Measurements from ENCODE around the gene MOCS1.

The MOCS1 gene

DNA sequence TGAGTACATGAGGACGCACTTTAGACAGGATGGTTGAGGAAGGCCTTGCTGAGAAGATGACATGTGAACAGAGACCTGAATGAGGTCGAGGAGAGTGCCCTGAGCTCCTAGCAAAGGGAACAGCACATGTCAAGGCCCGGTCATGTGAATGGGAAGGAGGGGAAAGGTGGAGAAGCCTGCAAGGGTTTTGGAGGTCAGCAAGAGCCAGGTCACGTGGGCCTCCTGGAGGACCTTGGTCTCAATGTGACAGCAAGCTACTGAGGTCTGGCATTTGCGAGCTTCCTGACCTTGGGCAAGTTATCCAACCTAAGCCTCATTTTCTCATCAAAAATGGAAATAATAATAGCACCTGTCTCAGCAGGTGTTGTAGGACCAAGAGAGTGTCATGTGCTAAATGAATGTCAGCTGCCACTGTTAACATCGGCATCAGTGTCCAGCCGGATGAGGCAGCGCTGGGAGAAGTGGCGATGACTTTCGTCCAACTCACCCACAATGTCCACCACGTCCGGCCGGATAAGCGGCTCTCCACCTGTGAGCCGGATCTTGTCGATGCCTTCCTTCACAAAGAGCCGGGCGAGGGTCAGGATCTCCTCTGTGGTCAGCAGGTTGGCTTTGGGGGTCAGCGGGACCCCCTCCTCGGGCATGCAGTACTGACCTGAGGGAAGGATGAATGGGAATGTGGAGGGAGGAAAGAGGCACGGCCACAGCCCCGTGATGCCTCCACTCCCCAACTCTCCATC is 8.9 kb downstream of the MOCS1 start:
- Histone ChIP-seq H3K4me3 (no peak overlapping the region), H3K27ac (no peak overlapping the region)
- TF ChIP-seq, protein P1, sequence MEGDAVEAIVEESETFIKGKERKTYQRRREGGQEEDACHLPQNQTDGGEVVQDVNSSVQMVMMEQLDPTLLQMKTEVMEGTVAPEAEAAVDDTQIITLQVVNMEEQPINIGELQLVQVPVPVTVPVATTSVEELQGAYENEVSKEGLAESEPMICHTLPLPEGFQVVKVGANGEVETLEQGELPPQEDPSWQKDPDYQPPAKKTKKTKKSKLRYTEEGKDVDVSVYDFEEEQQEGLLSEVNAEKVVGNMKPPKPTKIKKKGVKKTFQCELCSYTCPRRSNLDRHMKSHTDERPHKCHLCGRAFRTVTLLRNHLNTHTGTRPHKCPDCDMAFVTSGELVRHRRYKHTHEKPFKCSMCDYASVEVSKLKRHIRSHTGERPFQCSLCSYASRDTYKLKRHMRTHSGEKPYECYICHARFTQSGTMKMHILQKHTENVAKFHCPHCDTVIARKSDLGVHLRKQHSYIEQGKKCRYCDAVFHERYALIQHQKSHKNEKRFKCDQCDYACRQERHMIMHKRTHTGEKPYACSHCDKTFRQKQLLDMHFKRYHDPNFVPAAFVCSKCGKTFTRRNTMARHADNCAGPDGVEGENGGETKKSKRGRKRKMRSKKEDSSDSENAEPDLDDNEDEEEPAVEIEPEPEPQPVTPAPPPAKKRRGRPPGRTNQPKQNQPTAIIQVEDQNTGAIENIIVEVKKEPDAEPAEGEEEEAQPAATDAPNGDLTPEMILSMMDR (IDR thresholded peaks at IDR 0.05) = no peak
- DNase-seq (ENCODE audit: low spot score) = peak; percentile 69

DNA sequence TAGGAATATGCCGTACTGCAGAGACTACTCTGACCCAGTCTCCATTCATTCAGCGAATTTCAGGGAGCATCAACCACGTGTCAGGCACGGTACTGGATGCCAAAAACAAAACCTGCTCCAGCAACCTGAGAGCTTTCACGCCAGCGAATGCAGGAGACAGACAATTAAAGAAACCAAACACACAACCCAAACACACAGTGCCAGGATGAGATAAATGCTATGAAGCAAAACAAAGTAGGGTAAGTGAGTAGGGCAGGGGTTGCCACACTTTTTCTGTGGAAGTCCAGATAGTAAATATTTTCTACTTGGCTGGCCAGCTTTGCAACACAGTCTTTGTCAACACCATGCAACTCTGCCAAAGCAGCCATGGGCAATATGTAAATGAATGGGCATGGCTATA is 10.0 kb downstream of the MOCS1 start:
- TF ChIP-seq, protein P1 (IDR thresholded peaks at IDR 0.05) = no peak
- Histone ChIP-seq H3K27ac (no peak overlapping the region), H3K4me3 (no peak overlapping the region)
- peak; percentile 26 for DNase-seq (ENCODE audit: low spot score)

DNA sequence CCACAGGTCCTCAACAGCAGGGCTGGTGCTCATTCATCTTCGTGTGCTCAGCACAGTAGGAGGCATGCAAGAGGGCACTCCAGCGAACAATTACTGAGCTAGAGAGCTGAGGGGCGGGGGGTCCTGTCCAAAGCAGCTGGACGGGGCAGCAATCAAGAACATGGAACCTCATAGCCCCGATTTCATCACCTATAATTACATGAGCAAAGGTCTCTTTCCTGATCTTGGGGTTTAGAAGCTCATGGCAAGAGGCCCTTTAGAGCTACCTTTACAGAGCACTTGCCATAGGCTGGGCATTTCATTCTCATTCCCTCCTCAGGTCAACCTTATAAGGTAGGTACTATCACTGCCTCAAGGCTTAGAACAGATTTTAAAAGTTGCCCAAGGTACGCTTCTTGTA is 10.4 kb downstream of the MOCS1 start:
- TF ChIP-seq, protein P1 (IDR thresholded peaks at IDR 0.05) = no peak
- DNase-seq (ENCODE audit: low spot score) = no peak
- Histone ChIP-seq H3K27ac (peak overlapping the region in 1 of 2 donors; percentile 62), H3K4me3 (no peak overlapping the region)

DNA sequence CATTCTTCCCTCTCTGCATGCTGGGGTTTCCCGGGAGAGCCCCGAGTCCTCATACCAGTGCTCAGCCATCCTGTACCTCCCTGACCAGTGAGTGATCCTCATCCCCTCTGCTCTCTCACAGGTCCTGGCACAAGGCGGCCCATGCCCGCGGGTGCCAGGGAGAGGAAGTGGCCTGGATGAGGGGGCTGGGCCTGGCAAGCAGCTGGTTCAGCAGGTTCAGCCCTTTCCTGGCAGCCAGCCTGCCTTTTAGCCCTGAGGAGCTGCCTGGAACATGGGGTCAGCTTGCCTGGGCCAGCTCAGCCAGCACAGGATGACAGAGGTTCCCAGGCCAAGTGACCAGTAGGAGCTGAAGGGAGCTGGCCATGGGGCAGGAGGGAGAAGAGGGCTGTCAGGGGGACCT is 10.9 kb downstream of the MOCS1 start:
- H3K27ac ChIP-seq = peak overlapping the region in 1 of 2 donors; percentile 62
- TF ChIP-seq, protein P1 (IDR thresholded peaks at IDR 0.05) = no peak
- peak; percentile 78 for DNase-seq (ENCODE audit: low spot score)
- H3K4me3 ChIP-seq = no peak overlapping the region

DNA sequence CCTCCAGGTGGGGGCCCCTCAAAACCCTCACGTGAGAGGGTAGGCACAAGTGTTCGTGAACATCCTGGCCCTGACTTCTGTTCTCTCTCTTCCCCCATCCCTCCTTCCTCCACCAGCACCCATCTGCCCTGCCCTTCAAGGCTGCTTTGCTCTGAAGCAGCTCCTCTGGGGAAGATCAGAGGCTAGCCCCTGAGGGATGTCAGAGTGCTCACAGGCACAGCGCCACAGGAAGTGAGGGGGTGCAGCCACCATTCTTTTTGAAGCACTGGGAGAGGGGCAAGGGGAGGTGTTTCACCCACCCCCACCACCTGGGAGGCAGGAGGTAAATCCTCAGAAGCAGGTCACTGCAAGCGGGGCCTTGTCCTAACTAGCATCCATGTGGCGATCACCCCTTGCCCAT is 11.4 kb downstream of the MOCS1 start:
- H3K4me3 ChIP-seq = no peak overlapping the region
- TF ChIP-seq, protein P1 (IDR thresholded peaks at IDR 0.05) = no peak
- peak; percentile 58 for DNase-seq (ENCODE audit: low spot score)
- H3K27ac ChIP-seq = peak overlapping the region in 1 of 2 donors; percentile 62

DNA sequence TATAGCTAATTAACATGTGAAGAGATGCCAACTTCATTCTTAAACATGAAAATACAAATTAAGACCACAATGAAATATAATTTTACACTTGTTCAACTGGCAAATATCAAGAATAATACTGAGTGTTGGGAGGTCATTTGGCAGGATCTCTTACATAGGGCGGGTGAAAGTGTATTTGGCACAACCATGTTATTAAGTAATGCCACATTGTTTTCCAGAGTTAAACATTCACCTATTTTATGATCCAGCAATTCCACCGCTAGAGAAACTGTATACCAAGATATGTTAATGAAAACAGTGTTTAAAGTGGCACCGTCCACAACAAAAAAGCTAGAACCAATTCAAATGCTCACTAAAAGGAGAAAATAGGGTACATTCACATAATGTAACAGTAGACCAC is 14.1 kb downstream of the MOCS1 start:
- TF ChIP-seq, protein P1 (IDR thresholded peaks at IDR 0.05) = no peak
- no peak for DNase-seq (ENCODE audit: low spot score)
- H3K4me3 ChIP-seq = no peak overlapping the region
- H3K27ac ChIP-seq = no peak overlapping the region

DNA sequence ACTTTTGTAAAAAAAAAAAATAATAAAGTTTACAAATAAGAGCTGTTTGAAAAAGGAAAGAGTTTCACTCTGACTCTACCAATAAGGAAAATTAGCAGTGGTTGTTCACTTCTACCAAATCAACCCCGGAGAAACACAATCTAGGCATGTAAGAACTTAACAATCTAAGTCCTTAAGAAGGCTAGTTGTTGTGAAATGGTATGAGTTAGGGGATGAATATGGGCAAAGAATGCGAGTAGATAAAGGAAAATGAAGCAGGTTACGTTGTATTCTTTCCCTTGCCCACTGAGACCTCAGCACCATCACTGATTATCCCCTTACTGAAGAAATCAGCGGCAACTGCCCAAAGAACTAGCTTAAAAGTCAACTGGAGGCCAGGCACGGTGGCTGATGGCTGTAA is 15.4 kb downstream of the MOCS1 start:
- TF ChIP-seq, protein P1 (IDR thresholded peaks at IDR 0.05) = no peak
- H3K27ac ChIP-seq = no peak overlapping the region
- no peak for DNase-seq (ENCODE audit: low spot score)
- no peak overlapping the region for H3K4me3 ChIP-seq

Data from coronary artery (tissue), 2 donors.